MV-4-11 (cell line): ENCODE results near the gene LENEP.
A peak's percentile ranks its signal among the peaks of the same experiment; 100 is the strongest.
"Not testable (repeated sequence)": the region's sequence is repeated elsewhere in the genome, so short reads cannot be mapped to it uniquely, and the experiment has no call there.

Experiments
- DNase-seq: peaks from one replicate; lab custom pipeline; 2025; lab: John Stamatoyannopoulos, UW

LENEP gene

GRCh38 chr1:154974808-154975408 lies 18.5 kb upstream of the LENEP start:
- DNase-seq = peak; percentile 96

DNA sequence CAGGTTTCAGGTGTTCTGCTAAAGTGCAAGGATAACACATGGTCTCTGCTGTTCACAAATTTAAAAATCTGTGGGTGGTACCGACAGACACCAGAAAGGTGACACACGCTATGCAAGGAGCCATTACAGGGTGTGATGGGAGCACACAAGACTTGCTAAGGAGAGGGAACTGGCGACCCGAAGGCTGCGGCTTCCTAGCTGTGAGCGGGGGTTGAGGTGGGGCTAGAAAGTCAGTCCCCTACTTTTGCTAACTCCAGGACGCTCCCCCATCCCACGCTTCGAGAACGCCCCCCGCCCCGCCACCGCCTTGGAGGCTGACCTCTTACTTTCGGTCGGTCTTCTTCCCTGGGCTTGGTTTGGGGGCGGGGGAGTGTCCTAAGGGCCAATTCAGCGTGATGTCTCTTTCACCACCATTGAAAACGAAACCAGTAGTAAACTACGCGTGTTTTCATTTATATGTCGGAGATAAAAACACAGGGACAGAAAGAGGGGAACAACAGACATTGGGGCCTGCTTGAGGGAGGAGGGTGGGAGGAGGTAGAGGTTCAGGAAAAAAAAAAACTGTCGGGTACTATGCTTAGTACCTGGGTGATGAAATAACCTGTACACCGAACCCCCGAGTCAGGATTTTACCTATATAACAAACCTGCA lies 17.9 kb upstream of the LENEP start:
- peak; percentile 55 for DNase-seq

GRCh38 chr1:154977762-154978161 lies 15.6 kb upstream of the LENEP start:
- not testable (repeated sequence) for DNase-seq

DNA sequence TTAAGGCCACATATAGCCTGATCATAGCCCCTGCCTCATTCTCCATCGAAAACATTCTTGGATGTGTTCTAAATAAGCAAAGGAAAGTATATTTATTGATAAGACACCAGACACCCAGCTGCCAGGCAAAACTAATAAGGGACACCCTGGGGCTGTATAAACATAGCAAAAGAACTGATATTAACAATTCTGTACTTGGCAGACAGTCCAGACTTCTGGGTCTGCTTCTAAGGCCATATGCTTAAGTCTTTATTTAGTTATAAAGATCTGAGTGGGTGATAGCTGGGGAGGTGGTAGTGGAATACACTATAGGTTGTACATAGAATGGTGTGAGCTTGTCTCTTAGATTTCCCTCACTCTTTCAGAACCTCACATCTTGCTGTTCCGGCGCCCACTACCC lies 15.0 kb upstream of the LENEP start:
- no peak for DNase-seq

- DNase-seq = no peak
Observed at GRCh38 chr1:154982341-154982740, 11.0 kb upstream of the LENEP start.

GRCh38 chr1:154982897-154983648 lies 10.3 kb upstream of the LENEP start, which contains the start of gene FLAD1:
Gene FLAD1 (plus strand): TSS chr1:154983344. CDS start chr1:154983695, 351 bp downstream.
- peak; percentile 100 for DNase-seq

GRCh38 chr1:154983776-154984466 lies 9.5 kb upstream of the LENEP start:
- no peak for DNase-seq

- DNase-seq = not testable (repeated sequence)
Observed at GRCh38 chr1:154986736-154987135, 6.7 kb upstream of the LENEP start.

DNA sequence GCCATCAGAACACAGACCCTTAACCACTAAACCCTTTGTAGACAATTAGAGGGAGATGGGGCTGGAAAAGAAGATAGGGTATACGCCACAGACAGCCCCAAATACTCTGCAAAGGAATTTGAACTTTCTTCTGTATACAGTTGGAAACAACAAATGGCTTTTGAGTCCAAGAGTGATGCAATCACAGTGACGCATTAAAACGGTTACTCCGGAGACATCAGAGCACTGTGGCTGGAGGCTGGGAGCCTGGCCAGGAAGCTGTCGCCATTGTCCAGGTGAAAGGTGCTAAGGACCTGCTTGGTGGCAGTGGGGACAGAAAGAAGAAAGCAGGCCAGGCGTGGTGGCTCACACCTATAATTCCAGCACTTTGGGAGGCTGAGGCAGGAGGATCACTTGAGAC lies 6.1 kb upstream of the LENEP start:
- no peak for DNase-seq

- peak; percentile 36 for DNase-seq
Observed at GRCh38 chr1:154988058-154988954, 5.1 kb upstream of the LENEP start.

- no peak for DNase-seq
Observed at GRCh38 chr1:154989195-154989860, 4.1 kb upstream of the LENEP start.

DNA sequence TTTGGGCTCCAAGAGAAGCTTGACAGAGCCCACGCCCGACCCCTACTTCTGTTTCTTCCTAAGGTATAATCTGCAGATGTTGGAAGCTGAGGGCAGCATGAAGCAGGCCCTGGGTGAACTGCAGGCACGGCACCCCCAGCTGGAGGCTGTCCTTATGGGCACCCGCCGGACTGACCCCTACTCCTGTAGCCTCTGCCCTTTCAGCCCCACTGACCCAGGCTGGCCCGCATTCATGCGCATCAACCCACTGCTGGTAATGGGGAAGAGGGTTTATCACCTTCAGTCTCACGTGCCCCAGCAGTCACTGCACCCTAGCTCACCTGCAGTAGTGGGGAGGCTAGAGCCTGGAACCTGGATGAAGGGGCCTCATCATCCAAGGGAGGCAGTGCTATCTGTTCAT lies 3.1 kb upstream of the LENEP start:
- DNase-seq = no peak

- DNase-seq = peak; percentile 26
Observed at GRCh38 chr1:154992721-154993571, 440 bp upstream of the LENEP start.

DNA sequence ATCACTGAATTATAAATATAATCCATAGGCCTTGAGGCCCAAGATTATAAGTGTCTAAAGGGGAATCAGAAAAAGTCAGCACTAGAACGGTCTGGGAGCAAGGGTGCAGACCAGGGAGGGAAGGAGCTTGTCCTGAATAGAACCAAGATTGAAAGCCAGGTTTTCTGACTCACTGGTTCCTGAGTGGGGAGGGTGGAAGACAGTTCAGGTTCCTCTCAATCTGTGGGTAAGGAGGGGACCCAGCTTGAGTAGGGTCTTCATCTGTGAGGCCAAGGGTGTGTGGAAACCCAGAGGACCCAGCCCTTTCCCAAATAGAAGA lies 842 bp downstream of the LENEP start:
- no peak for DNase-seq

GRCh38 chr1:154994591-154994990 lies 1.2 kb downstream of the LENEP start:
- DNase-seq = no peak

DNA sequence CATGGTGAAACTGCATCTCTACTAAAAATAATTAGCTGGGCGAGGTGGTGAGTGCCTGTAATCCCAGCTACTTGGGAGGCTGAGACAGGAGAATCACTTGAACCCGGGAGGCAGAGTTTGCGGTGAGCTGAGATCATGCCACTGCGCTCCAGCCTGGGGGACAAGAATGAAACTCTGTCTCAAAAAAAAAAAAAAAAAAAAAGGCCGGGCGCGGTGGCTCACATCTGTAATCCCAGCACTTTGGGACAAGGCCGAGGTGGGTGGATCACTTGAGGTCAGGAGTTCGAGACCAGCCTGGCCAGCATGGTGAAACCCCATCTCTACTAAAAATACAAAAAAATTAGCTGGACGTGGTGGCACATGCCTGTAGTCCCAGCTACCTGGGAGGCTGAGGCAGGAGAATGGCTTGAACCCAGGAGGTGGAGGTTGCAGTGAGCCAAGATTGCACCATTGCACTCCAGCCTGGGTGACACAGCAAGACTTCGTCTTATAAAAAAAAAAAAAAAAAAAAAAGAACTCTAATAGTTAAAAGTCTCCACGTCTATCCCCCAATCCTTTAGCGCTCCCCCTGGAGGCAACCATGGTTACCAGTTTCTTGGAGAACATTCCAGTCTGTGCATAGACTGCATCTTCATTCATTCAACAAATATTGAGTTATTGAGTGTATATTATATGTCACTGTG lies 2.1 kb downstream of the LENEP start:
- peak; percentile 35 for DNase-seq

DNA sequence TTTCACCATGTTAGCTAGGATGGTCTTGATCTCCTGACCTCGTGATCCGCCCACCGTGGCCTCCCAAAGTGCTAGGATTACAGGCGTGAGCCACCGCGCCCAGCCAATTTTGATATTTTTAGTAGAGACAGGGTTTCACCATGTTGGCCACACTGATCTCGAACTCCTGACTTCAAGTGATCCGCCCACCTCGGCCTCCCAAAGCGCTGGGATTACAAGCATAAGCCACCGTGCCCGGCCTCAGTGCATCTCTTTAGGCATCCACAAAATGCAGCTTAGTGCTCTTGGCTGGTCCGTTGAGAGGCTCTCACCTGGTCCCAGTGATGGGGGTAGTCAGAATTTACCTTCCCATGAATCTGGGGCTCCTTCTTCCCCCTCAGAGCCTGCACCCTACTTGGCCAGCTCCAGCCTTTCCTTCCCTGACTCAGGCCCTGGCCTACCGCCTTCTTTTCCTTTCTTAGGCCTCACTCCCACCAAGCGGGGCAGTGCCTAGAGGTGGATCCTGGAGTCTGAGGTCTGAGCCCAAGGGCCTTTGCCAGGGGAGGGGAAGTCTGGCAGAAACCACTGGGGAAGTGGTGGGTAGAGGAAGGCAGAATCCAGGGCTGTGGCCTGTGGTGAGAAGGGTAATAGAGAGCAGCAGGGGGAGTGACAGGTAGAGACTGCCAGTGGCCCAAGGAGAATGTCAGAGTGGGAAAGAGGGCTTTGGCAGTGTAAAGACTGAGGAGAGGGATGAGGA lies 3.7 kb downstream of the LENEP start:
- DNase-seq = peak; percentile 51

- DNase-seq = no peak
Observed at GRCh38 chr1:154998201-154998780, 4.9 kb downstream of the LENEP start.
